ENCODE data around the gene GPC3. TPM values are rescaled to one million over a fixed set of nuclear protein-coding genes. Genes with fewer than 3 reads are reported as not detected.

GPC3 gene
- total RNA-seq, 4 donors from 2014 or later, result 0.82 to 4.9 (median 1.8) TPM

DNA sequence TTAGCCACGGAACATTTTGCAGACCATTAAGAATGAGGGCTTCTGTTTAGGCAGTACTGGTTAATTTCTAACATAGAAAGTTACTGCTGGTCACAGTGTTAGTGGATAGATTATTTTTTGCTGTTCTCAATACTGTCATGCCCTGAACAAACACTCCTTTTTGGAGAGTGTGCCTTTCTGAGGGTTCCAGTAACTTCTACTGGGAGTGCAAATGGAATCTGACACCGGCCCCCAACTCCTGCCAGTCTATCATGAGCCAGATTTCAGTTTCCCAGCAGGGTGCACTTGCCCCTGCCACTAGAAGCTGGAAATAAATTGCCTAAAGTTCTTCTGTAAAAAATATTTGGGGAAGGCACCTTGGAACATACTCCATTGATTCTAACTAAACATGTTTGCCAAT lies 345.7 kb downstream of the GPC3 start:
- no peak for TF ChIP-seq POLR2A (IDR thresholded peaks at IDR 0.05)
- no peak for TF ChIP-seq EP300 (IDR thresholded peaks at IDR 0.05; ENCODE audit: low read depth)
- no peak for TF ChIP-seq CTCF (IDR thresholded peaks at IDR 0.05)
- TF ChIP-seq POLR2AphosphoS5 (IDR thresholded peaks at IDR 0.05), result no peak
- 52 to 100% methylated on average over 1 to 2 of the region's 2 CpGs for WGBS, 2 donors (ENCODE audit: low coverage in 1 of 2)
- H3K4me1 ChIP-seq, result no peaks in the 10 kb centered on the region
- DNase-seq, result no peak
- H3K27me3 ChIP-seq, result no peaks in the 10 kb centered on the region
- no peaks in the 10 kb centered on the region for H3K9me3 ChIP-seq
- no peak overlapping the region for H3K4me3 ChIP-seq
- intact Hi-C loops (cut with DNase I; ENCODE audit: low total_unique reads) (no loop called here), in situ Hi-C loops (cut with MboI; ENCODE audit: low pct_ligation_motif_present in 1 of 4, low pct_unique_long_range_greater_than_20kb in 1 of 4, low sequenced_read_pairs in 3 of 4) (no loop called here)
- H3K36me3 ChIP-seq, result no peaks in the 10 kb centered on the region
- no peak overlapping the region for H3K27ac ChIP-seq

DNA sequence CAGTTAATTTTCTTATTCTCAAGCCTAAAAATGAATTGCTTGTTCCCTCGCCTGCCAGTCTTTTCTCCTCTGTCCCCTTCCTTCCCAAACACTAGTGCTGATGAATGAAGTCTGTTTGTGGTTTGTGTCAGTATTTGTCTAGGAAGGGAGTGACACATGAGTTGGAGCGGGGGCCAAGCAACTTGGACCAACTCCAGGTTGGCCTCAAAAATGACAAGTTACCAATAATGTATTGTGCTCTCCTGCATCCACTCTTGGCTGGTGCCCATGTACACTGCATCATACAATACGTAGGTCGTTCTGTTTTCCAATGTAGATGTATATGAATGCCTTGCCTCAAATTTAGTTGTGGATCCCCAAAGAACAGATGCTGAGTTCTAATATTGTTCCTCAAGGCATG lies 347.1 kb downstream of the GPC3 start:
- no peaks in the 10 kb centered on the region for H3K27me3 ChIP-seq
- TF ChIP-seq POLR2A (IDR thresholded peaks at IDR 0.05), result no peak
- no peak for TF ChIP-seq CTCF (IDR thresholded peaks at IDR 0.05)
- no peak for TF ChIP-seq EP300 (IDR thresholded peaks at IDR 0.05; ENCODE audit: low read depth)
- WGBS, 2 donors (ENCODE audit: low coverage in 1 of 2), result 60% methylated on average over 4 of the region's 4 CpGs; no CpG with 5 or more reads in 1 of the 2 donors
- no peak overlapping the region for H3K4me3 ChIP-seq
- no peak overlapping the region for H3K27ac ChIP-seq
- no peaks in the 10 kb centered on the region for H3K36me3 ChIP-seq
- H3K9me3 ChIP-seq, result no peaks in the 10 kb centered on the region
- no peaks in the 10 kb centered on the region for H3K4me1 ChIP-seq
- in situ Hi-C loops (cut with MboI; ENCODE audit: low pct_ligation_motif_present in 1 of 4, low pct_unique_long_range_greater_than_20kb in 1 of 4, low sequenced_read_pairs in 3 of 4) (no loop called here), intact Hi-C loops (cut with DNase I; ENCODE audit: low total_unique reads) (no loop called here)
- no peak for DNase-seq

DNA sequence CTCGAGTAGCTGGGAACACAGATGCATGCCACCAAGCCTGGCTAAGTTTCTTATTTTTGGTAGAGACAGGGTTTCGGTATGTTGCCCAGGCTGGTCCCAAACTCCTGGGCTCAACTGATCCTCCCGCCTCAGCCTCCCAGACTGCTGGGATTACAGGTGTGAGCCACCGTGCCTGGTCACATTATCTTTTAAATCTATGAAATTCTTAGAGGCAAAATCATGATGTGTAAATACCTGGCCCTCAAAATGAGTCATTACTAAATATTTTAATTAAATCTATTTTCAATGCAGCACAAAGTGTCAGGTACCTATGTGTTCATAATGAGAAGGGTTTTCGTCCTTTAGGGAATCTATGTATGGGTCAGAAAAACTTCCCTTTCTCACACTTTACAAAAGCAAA lies 347.6 kb downstream of the GPC3 start:
- Histone ChIP-seq H3K27ac (no peak overlapping the region), H3K27me3 (no peaks in the 10 kb centered on the region), H3K36me3 (no peaks in the 10 kb centered on the region), H3K4me1 (no peaks in the 10 kb centered on the region), H3K9me3 (no peaks in the 10 kb centered on the region), H3K4me3 (no peak overlapping the region)
- TF ChIP-seq POLR2A (IDR thresholded peaks at IDR 0.05) (no peak), CTCF (IDR thresholded peaks at IDR 0.05) (no peak), POLR2AphosphoS5 (IDR thresholded peaks at IDR 0.05) (no peak), EP300 (IDR thresholded peaks at IDR 0.05; ENCODE audit: low read depth) (no peak)
- in situ Hi-C loops (cut with MboI; ENCODE audit: low pct_ligation_motif_present in 1 of 4, low pct_unique_long_range_greater_than_20kb in 1 of 4, low sequenced_read_pairs in 3 of 4), result no loop called here
- intact Hi-C loops (cut with DNase I; ENCODE audit: low total_unique reads), result no loop called here
- DNase-seq, result no peak
- 84% methylated on average over 5 of the region's 5 CpGs; no CpG with 5 or more reads in 1 of the 2 donors for WGBS, 2 donors (ENCODE audit: low coverage in 1 of 2)

GRCh38 chrX:133636009-133636408 lies 349.4 kb downstream of the GPC3 start:
- TF ChIP-seq CTCF (IDR thresholded peaks at IDR 0.05) (no peak), POLR2AphosphoS5 (IDR thresholded peaks at IDR 0.05) (no peak), EP300 (IDR thresholded peaks at IDR 0.05; ENCODE audit: low read depth) (no peak), POLR2A (IDR thresholded peaks at IDR 0.05) (no peak)
- no peak overlapping the region for H3K27ac ChIP-seq
- no peak for DNase-seq
- H3K4me3 ChIP-seq, result no peak overlapping the region
- in situ Hi-C loops (cut with MboI; ENCODE audit: low pct_ligation_motif_present in 1 of 4, low pct_unique_long_range_greater_than_20kb in 1 of 4, low sequenced_read_pairs in 3 of 4) (no loop called here), intact Hi-C loops (cut with DNase I; ENCODE audit: low total_unique reads) (no loop called here)
- no peaks in the 10 kb centered on the region for H3K36me3 ChIP-seq
- no peaks in the 10 kb centered on the region for H3K27me3 ChIP-seq
- no peaks in the 10 kb centered on the region for H3K4me1 ChIP-seq
- 83 to 94% methylated on average over 6 of the region's 6 CpGs for WGBS, 2 donors (ENCODE audit: low coverage in 1 of 2)
- no peaks in the 10 kb centered on the region for H3K9me3 ChIP-seq
